Fibroblast of villous mesenchyme (primary cell): ENCODE results near the gene UBA52. TPM values are rescaled to one million over a fixed set of nuclear protein-coding genes. Genes with fewer than 3 reads are reported as not detected.
A peak's percentile ranks its signal among the peaks of the same experiment; 100 is the strongest.

Experiments used
- DNase-seq: peaks from one replicate; pipeline ENCODE4 v3.0.0-alpha.2; 2010; ENCODE audit warnings: low read depth
- H3K4me3 ChIP-seq: 2 replicates; pipeline ENCODE4 v1.5.1; 2011; ENCODE audit warnings: low read depth, mild to moderate bottlenecking, low read length
- CTCF ChIP-seq: IDR thresholded peaks from 2 replicates; pipeline ENCODE4 v1.5.1; 2012; ENCODE audit warnings: low read depth, mild to moderate bottlenecking, low read length; ENCODE audit not compliant: insufficient read depth
- total RNA-seq: library from RNA; depleted of rRNA; stranded (reverse); fragments of >200 nt; gene quantifications from 2 replicates; pipeline ENCODE4 v1.2.3, GENCODE V29; 2012

UBA52 gene
- total RNA-seq, 1 donor: 357 TPM

DNA sequence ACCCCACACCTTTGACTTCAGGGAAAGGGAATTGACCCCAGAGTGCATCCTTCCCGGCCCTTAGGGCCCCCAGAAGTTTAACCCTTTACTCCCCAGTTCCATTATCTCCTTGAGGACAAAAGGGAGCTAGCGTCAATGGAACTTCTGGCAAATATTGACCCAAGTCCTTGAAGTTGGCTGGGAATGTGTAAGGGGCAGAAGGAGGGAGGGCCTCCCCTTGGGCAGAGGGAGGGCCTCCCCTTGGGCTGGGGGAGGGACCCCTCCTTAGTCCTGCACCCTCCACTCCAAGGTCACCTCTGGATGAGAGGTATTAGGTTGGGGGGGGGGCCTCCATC is 38.0 kb downstream of the UBA52 start:
- TF ChIP-seq CTCF: no peak
- no peak for DNase-seq
- no peak overlapping the region for H3K4me3 ChIP-seq

DNA sequence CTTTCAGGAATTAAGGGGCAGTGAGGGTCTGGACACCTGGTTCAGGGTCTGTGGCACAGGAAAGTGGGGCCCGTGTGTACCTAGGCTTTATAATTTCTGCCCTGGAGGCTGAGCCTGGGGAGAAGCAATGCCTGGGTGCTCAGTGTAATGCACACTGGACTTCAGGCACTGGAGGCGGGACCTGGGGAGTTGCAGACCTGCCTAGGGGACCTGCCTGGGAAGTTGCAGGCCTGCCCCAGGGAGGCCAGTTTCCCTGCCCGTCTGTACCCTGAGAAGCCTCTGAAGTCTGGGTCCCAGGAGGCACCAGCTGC is 38.5 kb downstream of the UBA52 start:
- no peak for TF ChIP-seq CTCF
- no peak overlapping the region for H3K4me3 ChIP-seq
- DNase-seq: no peak

DNA sequence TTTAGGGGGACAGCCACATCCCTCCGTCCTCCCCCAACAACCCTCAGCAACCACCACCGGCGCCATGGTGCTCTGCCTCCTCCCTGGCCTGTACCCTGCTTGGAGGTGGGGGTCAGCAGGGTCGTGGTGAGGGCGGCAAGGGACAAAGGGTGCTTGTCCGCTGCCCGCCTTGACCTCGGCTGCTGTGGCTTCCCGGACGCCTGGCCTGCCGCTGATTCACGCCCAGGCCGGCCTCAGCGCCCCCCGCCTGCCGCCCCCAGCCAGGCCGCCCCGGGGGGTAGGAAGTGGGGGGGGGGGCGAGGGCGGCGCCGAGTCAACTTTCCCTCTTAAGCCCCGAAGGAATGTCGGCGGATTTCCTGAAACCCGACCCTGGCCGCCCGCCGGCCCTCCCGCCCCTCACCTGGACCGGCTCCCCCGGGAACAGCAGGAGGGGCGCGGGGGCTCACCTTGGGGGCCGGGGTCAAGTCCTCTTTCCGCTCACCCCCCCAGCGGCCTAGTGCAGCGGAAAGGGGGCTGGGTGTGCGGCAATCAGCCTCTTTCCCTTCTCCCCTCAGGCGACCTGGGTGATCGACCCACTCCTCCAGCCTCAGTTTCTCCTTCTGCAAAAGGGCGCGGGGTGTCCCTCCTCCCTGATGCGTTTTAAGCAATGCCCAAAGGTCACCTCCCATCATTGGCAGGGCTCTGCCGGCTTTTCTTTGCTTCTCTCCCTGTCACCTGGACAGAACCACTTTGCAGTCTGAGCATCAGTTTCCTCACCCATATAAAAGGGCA is 39.1 kb downstream of the UBA52 start:
- DNase-seq: no peak
- no peak overlapping the region for H3K4me3 ChIP-seq
- TF ChIP-seq CTCF: no peak

DNA sequence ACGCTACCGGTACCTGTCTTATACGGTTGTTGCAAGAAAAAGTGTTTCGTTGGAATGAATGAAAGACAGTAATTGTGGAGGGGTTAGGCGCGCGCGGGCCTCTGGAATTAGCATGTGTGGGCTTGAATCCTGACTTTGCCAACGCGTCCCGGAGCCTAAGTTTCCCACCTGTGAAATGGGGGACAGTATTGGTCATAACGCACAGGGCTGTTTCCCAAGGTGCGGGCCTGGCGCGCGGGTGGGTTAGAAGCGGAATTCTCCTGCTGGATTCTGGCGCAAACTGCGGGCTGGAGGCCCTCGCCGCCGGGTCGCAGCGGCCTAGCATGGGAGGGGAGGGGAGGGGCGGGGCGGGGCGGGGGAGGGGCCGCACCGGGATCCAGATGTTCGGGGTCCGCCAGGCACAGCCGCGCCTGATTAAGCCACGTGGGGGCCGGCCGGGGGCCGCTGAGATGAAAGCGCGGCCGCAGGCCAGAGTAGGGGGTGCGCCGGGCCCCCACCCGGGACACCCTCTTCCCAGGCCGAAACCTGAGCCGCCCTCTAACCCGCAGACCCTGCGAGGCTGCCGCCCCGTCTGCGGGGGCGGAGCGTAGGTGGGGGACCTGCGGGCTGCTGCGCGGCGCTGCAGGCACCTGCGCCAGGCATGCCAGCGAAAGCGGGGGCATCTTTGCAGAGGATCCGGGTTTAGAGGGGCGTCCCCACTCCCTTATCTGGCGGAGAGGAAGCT is 39.8 kb downstream of the UBA52 start:
- H3K4me3 ChIP-seq: no peak overlapping the region
- DNase-seq: no peak
- TF ChIP-seq CTCF: no peak

DNA sequence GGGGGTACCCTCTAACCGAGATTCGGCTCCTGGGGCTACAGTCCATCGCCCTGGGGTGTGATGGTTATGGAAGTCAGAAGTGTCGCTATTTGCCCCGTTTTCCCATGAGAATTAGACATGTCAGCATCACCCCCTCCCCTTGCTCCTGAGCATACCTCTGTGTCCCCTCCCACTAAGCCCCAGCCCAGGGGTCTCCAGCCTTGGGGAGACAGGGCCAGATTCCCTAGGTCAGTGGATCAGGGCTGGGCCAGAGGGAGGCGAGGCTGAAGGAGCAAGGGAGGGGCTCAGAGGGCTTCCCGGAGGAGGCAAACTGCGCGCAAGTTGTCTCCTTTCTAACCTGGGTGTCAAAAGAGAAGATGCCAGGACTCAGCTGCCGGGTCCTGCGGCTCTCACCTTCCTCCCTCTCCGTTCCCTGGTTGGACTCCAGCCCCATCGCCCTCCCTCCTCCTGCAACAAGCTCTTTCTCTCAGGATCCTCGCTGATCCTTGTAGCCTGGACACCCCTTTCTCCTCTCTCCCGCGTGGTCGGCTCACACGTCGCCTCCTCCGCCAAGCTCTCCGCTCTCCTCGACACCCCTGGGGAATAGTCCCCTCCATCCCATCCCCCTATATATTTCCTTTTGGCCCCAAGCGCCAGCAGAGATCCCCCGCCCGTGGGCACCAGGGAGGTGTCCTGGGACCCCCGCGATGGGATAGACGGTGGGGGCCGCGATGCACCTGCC is 40.6 kb downstream of the UBA52 start:
- peak overlapping the region; percentile 39 for H3K4me3 ChIP-seq
- TF ChIP-seq CTCF: no peak
- DNase-seq: no peak

DNA sequence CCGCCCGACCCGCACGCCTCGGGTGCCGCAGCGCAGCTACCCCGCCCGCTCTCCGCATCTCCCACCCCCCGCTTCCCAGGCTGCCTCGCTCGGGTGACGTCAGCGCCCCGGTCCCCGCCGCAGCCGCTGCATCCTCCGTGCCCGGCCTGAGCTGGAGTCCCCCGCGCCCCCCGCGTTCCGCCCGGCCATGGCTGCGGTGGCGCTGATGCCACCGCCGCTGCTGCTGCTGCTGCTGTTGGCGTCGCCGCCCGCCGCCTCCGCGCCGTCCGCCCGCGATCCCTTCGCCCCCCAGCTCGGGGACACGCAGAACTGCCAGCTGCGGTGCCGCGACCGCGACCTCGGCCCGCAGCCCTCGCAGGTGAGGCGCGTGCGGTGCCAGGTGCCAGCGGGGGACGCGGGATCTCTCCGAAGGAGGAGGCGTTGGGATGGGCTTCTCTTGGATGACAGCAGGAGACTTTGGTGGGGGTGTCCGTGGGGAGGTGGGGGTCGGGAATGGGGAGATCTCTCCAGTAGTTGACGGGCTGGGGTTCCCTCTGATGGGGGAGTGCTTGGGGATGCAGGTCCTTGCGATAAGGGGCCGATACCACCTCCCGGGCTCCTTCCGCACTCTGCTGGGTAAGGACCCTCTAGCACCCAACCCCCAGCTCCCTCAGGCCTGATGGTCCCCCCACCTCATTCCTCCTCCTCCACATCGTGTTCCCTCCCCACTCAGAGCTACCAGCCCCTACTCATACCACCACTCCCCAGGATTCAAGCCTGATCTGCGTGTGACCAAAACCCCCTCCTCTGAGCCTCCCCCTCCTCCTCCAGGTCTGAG is 41.3 kb downstream of the UBA52 start, which contains the start of gene TMEM59L:
Gene TMEM59L, plus strand, starts transcription at position 99 of the 817 bp plus-strand sequence. Its CDS starts 89 bp downstream, at position 188.
- no peak for DNase-seq
- no peak for TF ChIP-seq CTCF
- H3K4me3 ChIP-seq: peak within 1 kb of the TSS; percentile 39
